H1 (cell line): Measurements from ENCODE around the gene CCT4. TPM values are rescaled to one million over a fixed set of nuclear protein-coding genes. Genes with fewer than 3 reads are reported as not detected.

Source experiments
- CTCF ChIA-PET: fragments of 300-600 bp; sonication (Branson Sonifier 250); formaldehyde crosslinking; loops from one replicate; lab custom pipeline; 2021; ENCODE audit not compliant: partially characterized antibody; lab: Charles Lee
- POLR2A ChIA-PET: fragments of 300-600 bp; sonication (Branson Sonifier 250); formaldehyde crosslinking; loops from one replicate; lab custom pipeline; 2021; ENCODE audit warnings: inconsistent platforms; ENCODE audit not compliant: partially characterized antibody; lab: Charles Lee
- DNase-seq, 2 experiments: peaks; one replicate each; pipeline versions ENCODE4 v3.0.0 to v3.0.0-alpha.2; 2010 to 2022; ENCODE audit warnings: low spot score in 2 of 2, low read depth in 1 of 2, mixed read lengths in 1 of 2
- FAIRE-seq: peaks from 2 replicates; lab custom pipeline; 2011; peaks lifted over from hg19 to GRCh38; lab: Jason Lieb, UNC
- H2AFZ ChIP-seq: 2 replicates; pipeline ENCODE4 v1.8.1; 2012; ENCODE audit warnings: low read length, inconsistent platforms
- H2AK5ac ChIP-seq: 2 replicates; pipeline ENCODE4 v1.6.1; 2013; ENCODE audit warnings: low read depth, low read length
- H2BK120ac ChIP-seq: replicated peaks from 2 replicates; pipeline ENCODE3; 2013; ENCODE audit warnings: low read depth, low read length, inconsistent platforms
- H2BK12ac ChIP-seq: 2 replicates; pipeline ENCODE4 v1.6.1; 2013; ENCODE audit warnings: low read depth, low read length
- H2BK15ac ChIP-seq: 2 replicates; pipeline ENCODE4 v1.6.1; 2013; ENCODE audit warnings: low read length
- H2BK20ac ChIP-seq: 2 replicates; pipeline ENCODE4 v1.6.1; 2013; ENCODE audit warnings: low read length
- H2BK5ac ChIP-seq: 2 replicates; pipeline ENCODE4 v1.6.1; 2013; ENCODE audit warnings: low read depth, low read length
- H3K14ac ChIP-seq: 2 replicates; pipeline ENCODE4 v1.6.1; 2013; ENCODE audit warnings: inconsistent platforms; ENCODE audit not compliant: insufficient read length
- H3K18ac ChIP-seq: 2 replicates; pipeline ENCODE4 v1.6.1; 2013; ENCODE audit warnings: low read length; ENCODE audit errors: extremely low read depth
- H3K23ac ChIP-seq: 2 replicates; pipeline ENCODE4 v1.6.1; 2013; ENCODE audit warnings: inconsistent platforms; ENCODE audit not compliant: insufficient read length
- H3K23me2 ChIP-seq: 2 replicates; pipeline ENCODE4 v1.6.1; 2013; ENCODE audit warnings: low read depth, low read length
- H3K27ac ChIP-seq: 2 replicates; pipeline ENCODE4 v1.6.1; 2011; ENCODE audit warnings: low read depth, low read length, inconsistent platforms
- H3K27me3 ChIP-seq, 4 experiments: replicated peaks in 1 of 4; 1 replicate in 1 of 4; 2 replicates in 3 of 4; pipeline versions ENCODE4 v1.6.1 to v1.8.1; 2011 to 2013; ENCODE audit warnings: low read length in 3 of 4, mild to moderate bottlenecking in 3 of 4, inconsistent platforms in 2 of 4, mixed read lengths in 2 of 4, moderate library complexity in 1 of 4; ENCODE audit not compliant: control insufficient read depth in 3 of 4, insufficient read depth in 3 of 4; ENCODE audit errors: extremely low read depth in 1 of 4
- H3K36me3 ChIP-seq, 4 experiments: 2 replicates each; pipeline versions ENCODE4 v1.6.1 to v1.8.1; 2011 to 2013; ENCODE audit warnings: mild to moderate bottlenecking in 4 of 4, low read length in 3 of 4, moderate library complexity in 2 of 4, control low read depth in 1 of 4, inconsistent platforms in 1 of 4; ENCODE audit not compliant: insufficient read depth in 4 of 4, control insufficient read depth in 2 of 4
- H3K4ac ChIP-seq: replicated peaks from 2 replicates; pipeline ENCODE3; 2013; ENCODE audit warnings: low read length, low read depth, mixed read lengths, inconsistent platforms; ENCODE audit not compliant: insufficient read length
- H3K4me1 ChIP-seq, 4 experiments: replicated peaks in 1 of 4; 1 replicate in 1 of 4; 2 replicates in 3 of 4; pipeline versions ENCODE4 v1.6.1 to v1.8.1; 2011 to 2013; ENCODE audit warnings: low read length in 3 of 4, inconsistent platforms in 2 of 4, mixed read lengths in 1 of 4; ENCODE audit not compliant: insufficient read depth in 4 of 4, control insufficient read depth in 3 of 4
- H3K4me2 ChIP-seq, 2 experiments: 2 replicates each; pipeline versions ENCODE4 v1.6.1 to v1.8.1; 2011 to 2013; ENCODE audit warnings: low read depth in 2 of 2, low read length in 2 of 2, control low read depth in 1 of 2, inconsistent platforms in 1 of 2, mild to moderate bottlenecking in 1 of 2; ENCODE audit not compliant: insufficient read depth in 1 of 2
- H3K4me3 ChIP-seq, 4 experiments: fragments of 200-600, 300-600 bp in 1 of 4; sonication (generic), shearing (Covaris generic), sonication (Bioruptor Twin) in 1 of 4; 2 replicates each; pipeline versions ENCODE4 v1.5.1 to v1.8.1; 2011 to 2016; ENCODE audit warnings: low read length in 4 of 4, low read depth in 3 of 4, control low read depth in 2 of 4, inconsistent platforms in 2 of 4, mild to moderate bottlenecking in 2 of 4, mixed read lengths in 1 of 4, moderate library complexity in 1 of 4; ENCODE audit not compliant: insufficient read depth in 2 of 4; ENCODE audit errors: extremely low read depth in 1 of 4
- H3K56ac ChIP-seq: replicated peaks from 2 replicates; pipeline ENCODE3; 2013; ENCODE audit warnings: low read depth, mild to moderate bottlenecking, mixed read lengths, low read length, inconsistent platforms; ENCODE audit not compliant: insufficient read length
- H3K79me1 ChIP-seq: 2 replicates; pipeline ENCODE4 v1.6.1; 2013; ENCODE audit warnings: low read depth, low read length, control low read depth
- H3K79me2 ChIP-seq, 2 experiments: 2 replicates each; pipeline versions ENCODE4 v1.6.1 to v1.8.1; 2012 to 2013; ENCODE audit warnings: low read length in 2 of 2, mild to moderate bottlenecking in 2 of 2, inconsistent platforms in 1 of 2; ENCODE audit not compliant: insufficient read depth in 2 of 2, control insufficient read depth in 1 of 2
- H3K9ac ChIP-seq, 4 experiments: replicated peaks in 1 of 4; 1 replicate in 1 of 4; 2 replicates in 3 of 4; pipeline versions ENCODE4 v1.6.1 to v1.8.1; 2011 to 2013; ENCODE audit warnings: low read depth in 3 of 4, low read length in 3 of 4, control low read depth in 2 of 4, mild to moderate bottlenecking in 2 of 4, moderate library complexity in 2 of 4, inconsistent platforms in 1 of 4; ENCODE audit errors: extremely low read depth in 1 of 4
- H3K9me3 ChIP-seq, 2 experiments: 2 replicates each; pipeline versions ENCODE4 v1.6.1 to v1.8.1; 2012 to 2013; ENCODE audit warnings: mild to moderate bottlenecking in 2 of 2, moderate library complexity in 2 of 2, control low read depth in 1 of 2, inconsistent platforms in 1 of 2, low read depth in 1 of 2, low read length in 1 of 2, mixed read lengths in 1 of 2; ENCODE audit not compliant: insufficient read depth in 2 of 2
- H4K20me1 ChIP-seq, 2 experiments: replicated peaks in 1 of 2; 2 replicates each; pipeline versions ENCODE3 to v1.8.1; 2011 to 2013; ENCODE audit warnings: inconsistent platforms in 2 of 2, low read length in 2 of 2, mild to moderate bottlenecking in 1 of 2; ENCODE audit not compliant: insufficient read depth in 2 of 2, control insufficient read depth in 1 of 2
- H4K5ac ChIP-seq: 2 replicates; pipeline ENCODE4 v1.6.1; 2013; ENCODE audit warnings: low read length, low read depth, mixed read lengths, inconsistent platforms; ENCODE audit not compliant: insufficient read length
- H4K8ac ChIP-seq: 2 replicates; pipeline ENCODE4 v1.8.0; 2013; ENCODE audit warnings: mild to moderate bottlenecking, moderate library complexity, low read length, inconsistent platforms; ENCODE audit not compliant: insufficient read depth; ENCODE audit errors: extremely low read depth
- H4K91ac ChIP-seq: replicated peaks from 2 replicates; pipeline ENCODE3; 2013; ENCODE audit warnings: low read length, mixed read lengths, inconsistent platforms; ENCODE audit not compliant: insufficient read length
- CHD2 ChIP-seq: IDR thresholded peaks from 2 replicates; pipeline ENCODE4 v1.6.1; 2012; ENCODE audit warnings: low read length, improper control_type of control experiment
- KDM5A ChIP-seq: fragments of 200-600 bp; IDR thresholded peaks from 2 replicates; pipeline ENCODE4 v1.7.1; 2012; ENCODE audit warnings: mild to moderate bottlenecking, low read length, inconsistent platforms, mixed read lengths
- PHF8 ChIP-seq: fragments of 200-600 bp; sonication (generic); conservative IDR thresholded peaks from 2 replicates; pipeline ENCODE4 v1.7.1; 2012; ENCODE audit warnings: low read depth, mild to moderate bottlenecking, inconsistent platforms, low read length, moderate library complexity
- SIN3A ChIP-seq, 2 experiments: IDR thresholded peaks in 1 of 2; conservative IDR thresholded peaks in 1 of 2; 2 replicates each; pipeline ENCODE4 v1.6.1; 2011 to 2012; ENCODE audit warnings: low read length in 2 of 2, improper control_type of control experiment in 1 of 2, low read depth in 1 of 2, mild to moderate bottlenecking in 1 of 2
- TBP ChIP-seq: IDR thresholded peaks from 2 replicates; pipeline ENCODE4 v1.6.1; 2011; ENCODE audit warnings: low read depth, low read length, improper control_type of control experiment
- WGBS, 2 experiments: shearing (Covaris generic) in 1 of 2; methylation state at CpG; one replicate each; pipeline versions ENCODE4 v1.1.6 to v1.1.7; 2013 to 2015; ENCODE audit warnings: low lambda C conversion rate in 2 of 2, mixed read lengths in 2 of 2, inconsistent platforms in 1 of 2, low coverage in 1 of 2, missing lambda C conversion rate in 1 of 2; ENCODE audit not compliant: insufficient replicate concordance in 2 of 2, insufficient coverage in 1 of 2, insufficient read length in 1 of 2; ENCODE audit errors: extremely low coverage in 1 of 2, missing lambda C conversion rate in 1 of 2; 5-methylcytosine and 5-hydroxymethylcytosine counted together
- polyA plus RNA-seq, 7 experiments: library from polyadenylated mRNA; depleted of rRNA in 3 of 7; stranded (reverse) in 5 of 7; unstranded in 2 of 7; fragments of >200 nt in 5 of 7; fragments of 200-250 nt in 2 of 7; gene quantifications; 1 replicate in 5 of 7; 2 replicates in 1 of 7; 4 replicates in 1 of 7; pipeline versions ENCODE4 v1.2.1 to v1.2.3, GENCODE V29; 2011 to 2013; ENCODE audit warnings: missing spikeins in 2 of 7, mixed read lengths in 2 of 7
- total RNA-seq: library from RNA; stranded (reverse); fragmentation: NEBNext Ultra II Directional; extraction: Animal tissue kit (Norgen Biotek cat#: 25700); gene quantifications from 2 replicates; pipeline ENCODE4 v1.2.1, GENCODE V29; 2021
- TF ChIP-seq, protein P1 (sequence below), 3 experiments: IDR thresholded peaks; 1 replicate in 2 of 3; 2 replicates in 1 of 3; pipeline versions ENCODE4 v1.5.1 to v1.6.1; 2011; ENCODE audit warnings: low read length in 3 of 3, mild to moderate bottlenecking in 3 of 3, inconsistent platforms in 2 of 3, low read depth in 1 of 3, moderate library complexity in 1 of 3; ENCODE audit not compliant: insufficient read depth in 1 of 3; ENCODE audit errors: control extremely low read depth in 1 of 3

Gene CCT4
- total and polyA plus RNA-seq, 2 of the 8 experiments (the other 6 are each of a cell fraction or from before 2014, with no cell fraction given), result 129 to 359 TPM

DNA sequence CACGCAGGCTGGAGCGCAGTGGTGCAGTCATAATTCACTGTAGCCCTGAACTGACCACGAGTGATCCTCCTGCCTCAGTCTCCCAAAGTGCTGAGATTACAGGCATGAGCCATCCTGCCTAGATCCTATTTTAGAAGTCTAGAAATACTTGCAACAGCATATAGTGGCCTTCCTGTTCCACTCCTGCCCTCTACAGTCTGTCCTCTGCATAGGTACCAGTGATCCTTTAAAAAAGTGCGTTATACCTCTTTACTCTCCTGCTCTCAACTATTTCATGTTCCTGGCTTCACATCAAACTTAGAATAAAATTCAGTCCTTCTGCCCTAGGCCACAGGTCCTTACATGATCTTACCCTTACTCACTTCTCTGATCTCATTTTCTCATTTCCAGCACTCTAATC lies 23.1 kb upstream of the CCT4 start:
- no peak overlapping the region for H2BK5ac ChIP-seq
- H3K27me3 ChIP-seq, result no peaks in the 10 kb centered on the region
- no peak overlapping the region for H3K56ac ChIP-seq
- no peak overlapping the region for H3K9ac ChIP-seq
- ChIA-PET CTCF (interaction anchor here (1.1 to 4.7 kb wide), 4 partner anchors 10 to 60 kb away, joined by 3 to 17 read pairs (median 5); no protein-coding TSS in a partner anchor), POLR2A (no interaction called here)
- H3K4ac ChIP-seq, result no peak overlapping the region
- no peak overlapping the region for H4K8ac ChIP-seq
- no peaks in the 10 kb centered on the region for H3K79me2 ChIP-seq
- no peak overlapping the region for H3K18ac ChIP-seq
- no peak for DNase-seq
- H3K4me3 ChIP-seq, result no peak overlapping the region
- H2BK12ac ChIP-seq, result no peak overlapping the region
- H2AK5ac ChIP-seq, result no peak overlapping the region
- 90% methylated on average over 4 of the region's 4 CpGs; no CpG with 5 or more reads in 1 of the 2 experiments for WGBS, 2 experiments
- no peaks in the 10 kb centered on the region for H3K36me3 ChIP-seq
- no peak overlapping the region for H4K5ac ChIP-seq
- no peak for FAIRE-seq
- H2BK15ac ChIP-seq, result no peak overlapping the region
- H2BK20ac ChIP-seq, result no peak overlapping the region
- H2AFZ ChIP-seq, result no peak overlapping the region
- H2BK120ac ChIP-seq, result no peak overlapping the region
- H3K14ac ChIP-seq, result no peak overlapping the region
- no peak overlapping the region for H3K23ac ChIP-seq
- H3K9me3 ChIP-seq, result no peaks in the 10 kb centered on the region
- H3K4me1 ChIP-seq, result no peaks in the 10 kb centered on the region
- no peak overlapping the region for H3K27ac ChIP-seq
- no peak overlapping the region for H3K4me2 ChIP-seq
- no peaks in the 10 kb centered on the region for H3K79me1 ChIP-seq
- no peaks in the 10 kb centered on the region for H4K20me1 ChIP-seq
- no peak overlapping the region for H4K91ac ChIP-seq
- H3K23me2 ChIP-seq, result 0 out of 2 replicates have a peak, but pooled peaks cover 1% of the 10 kb centered on the region
- TF ChIP-seq, protein P1, sequence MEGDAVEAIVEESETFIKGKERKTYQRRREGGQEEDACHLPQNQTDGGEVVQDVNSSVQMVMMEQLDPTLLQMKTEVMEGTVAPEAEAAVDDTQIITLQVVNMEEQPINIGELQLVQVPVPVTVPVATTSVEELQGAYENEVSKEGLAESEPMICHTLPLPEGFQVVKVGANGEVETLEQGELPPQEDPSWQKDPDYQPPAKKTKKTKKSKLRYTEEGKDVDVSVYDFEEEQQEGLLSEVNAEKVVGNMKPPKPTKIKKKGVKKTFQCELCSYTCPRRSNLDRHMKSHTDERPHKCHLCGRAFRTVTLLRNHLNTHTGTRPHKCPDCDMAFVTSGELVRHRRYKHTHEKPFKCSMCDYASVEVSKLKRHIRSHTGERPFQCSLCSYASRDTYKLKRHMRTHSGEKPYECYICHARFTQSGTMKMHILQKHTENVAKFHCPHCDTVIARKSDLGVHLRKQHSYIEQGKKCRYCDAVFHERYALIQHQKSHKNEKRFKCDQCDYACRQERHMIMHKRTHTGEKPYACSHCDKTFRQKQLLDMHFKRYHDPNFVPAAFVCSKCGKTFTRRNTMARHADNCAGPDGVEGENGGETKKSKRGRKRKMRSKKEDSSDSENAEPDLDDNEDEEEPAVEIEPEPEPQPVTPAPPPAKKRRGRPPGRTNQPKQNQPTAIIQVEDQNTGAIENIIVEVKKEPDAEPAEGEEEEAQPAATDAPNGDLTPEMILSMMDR (IDR thresholded peaks at IDR 0.05; ENCODE audit: control extremely low read depth in 1 of 3, insufficient read depth in 1 of 3, low read depth in 1 of 3, low read length in 3 of 3), result peak in 2 of 3 experiments; percentile 41 to 50; a peak in 3 of 4 replicates
- TF ChIP-seq KDM5A (no peak), TBP (no peak), PHF8 (no peak), SIN3A (conservative IDR thresholded peaks at IDR 0.05 in 1 of 2, IDR thresholded peaks at IDR 0.05 in 1 of 2; ENCODE audit: low read depth in 1 of 2, low read length in 2 of 2) (no peak), CHD2 (no peak)
